Suppressor macrophage treated with lipopolysaccharide for 4 hours (primary cell): ENCODE measurements around the gene IFNAR1.
"Not testable (repeated sequence)": the region's sequence is repeated elsewhere in the genome, so short reads cannot be mapped to it uniquely, and the experiment has no call there.

Source experiments
- DNase-seq: peaks from one replicate; pipeline ENCODE4 v3.0.0-alpha.2; 2020

IFNAR1 gene

DNA sequence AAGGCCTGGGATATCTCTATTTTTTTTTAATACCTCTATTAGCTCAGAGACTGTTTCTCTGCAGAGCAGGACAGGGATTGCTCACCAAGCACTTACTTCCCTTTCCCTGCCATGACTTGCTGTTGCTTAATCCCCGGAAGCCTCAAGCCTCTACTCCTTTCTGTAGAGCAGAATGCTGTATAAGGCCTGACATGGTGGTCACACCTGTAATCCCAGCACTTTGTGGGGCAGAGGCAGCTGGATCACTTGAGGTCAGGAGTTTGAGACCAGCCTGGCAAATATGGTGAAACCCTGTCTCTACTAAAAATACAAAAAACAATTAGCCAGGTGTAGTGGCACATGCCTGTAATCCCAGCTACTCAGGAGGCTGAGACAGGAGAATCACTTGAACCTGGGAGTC lies 55.2 kb downstream of the IFNAR1 start:
- peak; percentile 90 for DNase-seq

DNA sequence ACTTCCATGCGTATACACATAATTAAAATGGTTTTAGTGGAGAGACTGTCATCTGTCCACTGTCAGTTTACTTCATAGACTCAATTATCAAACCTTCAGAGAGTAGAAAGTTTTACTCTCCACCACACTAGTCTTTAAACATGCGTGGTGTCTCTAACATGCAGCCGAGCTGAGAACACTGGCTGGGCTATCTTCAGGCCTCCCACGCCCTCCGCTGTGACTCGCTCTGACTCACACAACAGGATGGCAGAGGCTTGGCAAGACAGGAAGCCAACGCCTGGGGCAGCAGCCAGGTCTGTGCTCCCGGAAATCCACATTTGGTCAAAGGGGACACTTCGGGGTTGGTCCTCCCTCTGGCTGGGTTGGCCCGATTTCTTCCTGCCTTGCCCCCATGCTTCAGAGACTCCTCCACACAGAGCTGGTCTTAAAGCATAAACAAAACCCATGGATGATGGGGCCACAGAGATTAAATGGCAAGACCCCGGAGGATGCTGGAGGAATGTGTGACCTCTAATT lies 55.8 kb downstream of the IFNAR1 start:
- DNase-seq: peak; percentile 98

DNA sequence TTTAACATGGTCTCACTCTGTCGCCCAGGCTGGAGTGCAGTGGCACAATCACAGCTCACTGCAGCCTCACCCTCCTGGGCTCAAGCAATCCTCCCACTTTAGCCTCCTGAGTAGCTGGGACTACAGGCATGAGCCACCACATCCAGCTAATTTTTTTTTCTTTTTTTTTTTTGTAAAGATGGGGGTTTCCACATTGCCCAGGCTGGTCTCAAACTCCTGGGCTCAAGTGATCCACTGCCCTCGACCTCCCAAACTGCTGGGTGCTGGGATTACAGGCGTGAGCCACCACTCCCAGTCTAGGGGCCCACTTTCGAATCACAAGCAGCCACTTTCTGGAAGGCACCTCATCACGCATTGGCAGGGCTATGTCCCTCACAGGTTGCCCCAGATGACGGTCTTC lies 56.6 kb downstream of the IFNAR1 start:
- not testable (repeated sequence) for DNase-seq

DNA sequence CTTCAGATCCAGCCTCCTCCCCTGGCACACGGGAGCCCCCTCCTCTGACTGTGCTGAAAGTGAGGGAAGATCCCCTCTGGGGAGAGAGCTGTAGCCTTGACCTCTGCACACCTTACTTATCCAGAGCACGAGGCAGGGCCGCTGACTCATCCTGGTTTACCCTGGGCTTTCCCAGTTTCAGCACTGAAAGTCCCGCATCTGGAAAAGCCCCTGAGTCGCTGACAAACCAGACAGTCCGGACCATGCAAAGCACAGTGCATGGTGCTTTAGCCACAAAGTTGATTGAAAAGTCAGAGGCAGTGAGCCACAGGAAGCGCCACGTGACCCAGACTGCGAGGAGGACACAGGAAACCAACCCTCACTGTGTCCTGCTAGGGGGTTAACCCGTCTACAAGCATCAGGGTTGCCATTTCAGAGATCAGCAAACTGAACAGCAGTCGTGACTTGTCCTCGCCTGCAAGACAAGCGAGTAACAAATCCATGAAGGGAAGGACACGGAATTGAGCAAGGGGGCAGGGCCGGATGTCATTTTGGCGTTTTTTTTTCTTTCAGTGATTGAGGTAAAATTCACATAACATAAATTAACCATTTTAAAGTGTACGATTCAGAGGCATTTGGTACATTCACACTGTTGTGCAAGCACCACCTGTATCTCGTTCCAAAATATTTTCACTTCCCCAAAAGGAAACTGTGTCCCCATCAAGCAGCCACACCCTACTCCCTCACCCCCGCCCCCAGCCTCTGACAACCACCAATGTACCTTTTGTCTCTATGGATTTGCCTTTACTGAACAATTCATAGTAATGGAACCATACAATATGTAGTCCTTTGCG lies 58.5 kb downstream of the IFNAR1 start:
- DNase-seq: peak; percentile 97

DNA sequence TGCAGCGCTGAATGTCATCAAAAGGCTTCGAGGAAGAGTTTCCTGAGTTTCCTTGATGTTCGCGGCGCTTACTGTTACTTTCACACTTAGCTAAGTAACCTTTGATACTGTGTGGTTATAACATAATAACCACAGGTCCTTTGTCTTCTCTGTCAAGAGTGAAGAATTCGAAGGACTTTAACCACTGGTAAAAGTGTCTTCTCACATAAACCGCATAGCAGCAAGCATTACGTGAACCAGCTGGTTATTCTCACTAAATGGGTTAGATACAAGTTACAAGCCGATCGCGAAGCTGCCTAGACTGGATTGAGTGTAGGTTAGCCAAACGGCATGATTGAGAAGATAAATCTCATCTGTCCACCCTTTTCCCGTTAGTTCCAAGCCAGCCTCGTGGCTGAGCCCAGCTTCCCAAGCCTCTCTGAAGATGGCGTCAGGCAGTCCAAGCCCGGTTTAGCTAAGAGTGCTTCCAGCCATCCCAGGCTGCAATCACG lies 60.1 kb downstream of the IFNAR1 start:
- DNase-seq: no peak

DNA sequence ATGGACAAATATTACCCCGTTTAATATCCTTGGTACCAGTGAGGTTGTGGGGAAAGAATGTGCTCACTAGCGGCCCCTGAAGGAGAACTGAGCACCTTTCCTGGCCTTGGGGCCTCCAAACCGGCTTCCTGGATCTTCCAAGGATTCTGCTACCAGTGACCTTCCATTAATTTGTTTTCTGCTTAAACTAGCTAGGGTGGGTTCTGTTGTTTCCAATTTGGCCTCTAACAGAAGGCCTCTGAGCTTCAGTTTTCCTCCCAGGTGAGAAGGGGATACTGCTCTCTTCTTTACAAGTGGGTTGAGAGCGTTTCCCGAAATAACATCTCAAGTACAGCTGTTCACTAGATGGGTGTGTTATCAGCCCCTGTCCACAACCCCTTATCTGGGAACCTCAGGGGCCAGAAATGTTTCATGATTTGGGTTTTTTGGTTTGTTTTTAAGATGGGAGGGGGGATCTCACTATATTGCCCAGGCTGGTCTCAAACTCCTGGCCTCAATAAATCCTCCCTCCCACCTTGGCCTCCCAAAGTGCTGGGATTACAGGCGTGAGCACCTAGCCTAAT lies 61.5 kb downstream of the IFNAR1 start:
- no peak for DNase-seq

DNA sequence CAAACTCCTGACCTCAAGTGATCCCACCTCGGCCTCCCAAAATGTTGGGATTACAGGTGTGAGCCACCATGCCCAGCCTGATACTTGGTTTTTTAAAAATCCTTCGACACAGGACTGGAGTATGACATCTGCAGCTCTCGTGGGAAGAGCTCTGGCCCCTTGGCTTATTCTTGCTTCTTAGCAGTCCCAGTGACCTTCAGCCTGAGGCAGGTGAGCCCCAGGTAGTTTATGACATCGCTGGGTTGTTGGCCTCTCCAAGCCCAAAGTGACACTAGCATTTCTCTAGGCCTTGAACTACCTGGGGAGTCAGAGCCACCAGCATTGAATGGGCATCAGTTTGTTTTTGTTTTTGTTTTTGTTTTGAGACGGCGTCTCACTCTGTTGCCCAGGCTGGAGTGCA lies 62.5 kb downstream of the IFNAR1 start:
- no peak for DNase-seq

DNA sequence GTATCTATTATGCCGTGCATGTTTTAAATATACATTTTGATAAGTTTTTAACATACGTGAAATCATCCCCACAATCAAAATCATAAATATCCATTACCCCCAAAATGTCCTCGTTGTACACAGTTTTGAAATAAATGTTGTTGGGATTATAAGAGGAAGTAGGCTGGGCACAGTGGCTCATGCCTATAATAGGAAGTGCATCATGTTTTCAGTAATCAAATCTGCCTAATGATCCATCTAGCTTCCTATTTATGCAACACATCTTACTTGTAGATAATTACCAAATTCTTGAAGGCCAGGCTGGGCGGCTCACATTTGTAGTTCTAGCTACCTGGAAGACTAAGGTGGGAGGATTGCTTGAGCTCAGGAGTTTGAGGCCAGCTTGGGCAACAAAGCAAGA lies 63.4 kb downstream of the IFNAR1 start:
- peak; percentile 76 for DNase-seq

DNA sequence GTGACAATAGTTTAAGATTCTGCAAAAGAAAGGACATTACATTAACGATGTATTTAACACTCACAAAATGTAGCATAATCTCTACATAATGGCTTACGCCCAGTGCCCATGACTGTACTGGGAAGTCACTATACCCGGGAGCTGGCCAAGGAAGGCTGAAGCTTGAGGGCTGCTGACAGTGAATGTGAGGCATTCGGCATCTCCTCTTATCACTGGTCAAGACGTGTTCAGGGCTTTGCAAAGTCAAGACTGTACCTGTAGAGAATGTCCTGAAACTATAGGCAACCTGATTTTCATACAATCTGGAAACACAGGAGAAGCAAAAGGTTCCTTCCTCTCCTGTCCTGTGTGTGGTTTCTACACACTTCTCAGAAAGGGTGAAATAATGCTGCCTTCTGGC lies 65.7 kb downstream of the IFNAR1 start:
- DNase-seq: no peak

DNA sequence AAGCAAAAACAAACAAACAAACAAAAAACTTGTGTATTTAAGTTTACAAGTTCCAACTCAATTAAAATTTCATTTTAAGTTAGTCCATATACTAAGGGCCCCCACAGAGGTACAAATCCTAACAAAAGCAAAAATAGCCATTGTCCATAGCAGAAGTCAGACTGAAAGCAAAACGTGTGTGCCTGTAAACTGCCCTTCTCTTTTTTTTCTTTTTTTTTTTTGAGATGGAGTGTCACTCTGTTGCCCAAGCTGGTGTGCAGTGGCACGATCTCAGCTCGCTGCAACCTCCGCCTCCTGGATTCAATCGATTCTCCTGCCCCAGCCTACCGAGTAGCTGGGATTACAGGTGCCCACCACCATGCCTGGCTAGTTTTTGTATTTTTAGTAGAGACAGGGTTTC lies 66.9 kb downstream of the IFNAR1 start:
- DNase-seq: peak; percentile 67

DNA sequence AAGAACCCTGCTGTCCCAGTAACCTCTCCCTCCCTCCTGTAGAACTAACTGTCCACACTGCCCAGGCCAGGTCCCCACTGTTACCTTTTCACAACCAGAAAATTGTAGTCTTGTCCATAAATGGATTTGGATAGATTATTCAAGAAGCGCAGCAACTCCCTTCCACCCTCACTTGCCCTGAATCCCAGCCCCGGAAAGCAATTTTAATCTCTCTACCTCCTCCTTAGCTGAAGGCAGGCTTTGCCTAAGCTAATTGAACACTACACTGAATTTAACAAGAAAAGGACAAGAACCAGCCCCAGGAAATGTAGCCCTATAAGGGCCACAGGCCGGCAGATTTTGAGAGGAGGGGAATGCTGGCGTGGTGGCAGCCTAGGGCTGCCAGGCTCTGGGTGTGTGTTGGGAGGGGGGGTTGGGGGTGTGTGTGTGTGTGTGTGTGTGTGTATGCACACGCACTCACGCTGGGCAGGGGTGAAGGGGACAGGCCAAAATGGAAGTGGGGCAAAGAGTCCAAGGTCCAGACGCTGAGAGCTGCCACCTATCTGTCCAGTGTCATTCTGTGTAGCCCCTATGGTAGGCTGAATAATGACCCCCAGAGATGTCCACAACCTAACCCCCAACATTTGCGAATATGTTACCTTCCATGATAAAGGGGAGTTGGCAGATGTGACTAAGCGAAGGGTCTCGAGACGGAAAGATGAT lies 67.7 kb downstream of the IFNAR1 start:
- DNase-seq: no peak

DNA sequence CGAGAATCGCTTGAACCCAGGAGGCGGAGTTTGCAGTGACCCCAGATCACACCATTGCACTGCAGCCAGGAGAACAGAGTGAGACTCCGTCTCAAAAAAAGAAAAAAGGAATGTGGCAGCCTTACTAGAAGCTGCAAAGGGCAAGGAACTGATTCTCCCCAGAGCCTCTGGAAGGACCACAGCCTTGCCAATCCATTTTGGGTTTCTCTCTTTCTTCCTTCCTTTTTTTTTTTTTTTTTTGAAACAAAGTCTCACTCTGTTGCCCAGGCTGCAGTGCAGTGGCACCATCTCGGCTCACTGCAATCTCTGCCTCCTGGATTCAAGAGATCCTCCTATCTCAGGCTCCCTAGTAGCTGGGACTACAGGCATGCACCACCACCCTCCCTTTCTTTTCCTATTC lies 68.6 kb downstream of the IFNAR1 start:
- DNase-seq: no peak

DNA sequence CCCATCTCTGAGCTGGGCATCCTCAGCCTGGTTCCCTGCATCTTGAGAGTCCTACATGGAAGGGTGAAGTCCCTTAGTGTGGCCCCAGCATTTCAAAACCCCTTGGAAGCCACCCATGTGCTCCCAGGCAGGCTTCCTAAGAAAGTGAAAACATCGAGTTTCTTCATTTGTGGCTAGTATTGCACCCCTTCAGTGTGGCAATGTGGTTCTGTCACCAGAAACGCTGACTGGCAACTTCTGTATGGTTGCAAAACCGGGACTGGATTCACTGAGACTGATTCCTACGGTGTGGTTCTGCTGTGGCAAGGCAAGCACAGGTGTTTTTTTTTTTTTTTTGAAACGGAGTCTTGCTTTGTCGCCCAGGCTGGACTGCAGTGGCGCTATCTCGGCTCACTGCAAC lies 69.5 kb downstream of the IFNAR1 start:
- peak; percentile 97 for DNase-seq

DNA sequence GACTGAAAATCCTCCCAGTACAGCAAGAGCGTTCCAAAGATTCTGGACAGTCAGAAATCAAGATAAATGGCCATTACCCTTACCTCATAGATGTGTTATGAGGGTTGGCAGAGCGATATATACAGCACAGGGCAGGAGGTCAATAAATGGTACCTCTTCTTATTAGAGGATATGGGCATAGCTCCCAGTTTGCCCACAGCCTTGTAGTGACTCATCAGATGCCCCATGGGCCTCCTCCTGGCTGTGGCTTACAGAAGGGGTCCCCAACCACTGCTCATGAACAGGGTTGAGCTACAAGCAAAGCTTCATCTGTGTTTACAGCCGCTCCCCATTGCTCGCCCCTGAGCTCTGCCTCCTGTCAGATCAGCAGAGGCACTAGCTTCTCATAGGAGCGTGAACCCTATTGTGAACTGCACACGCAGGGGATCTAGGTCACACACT lies 71.1 kb downstream of the IFNAR1 start:
- no peak for DNase-seq

DNA sequence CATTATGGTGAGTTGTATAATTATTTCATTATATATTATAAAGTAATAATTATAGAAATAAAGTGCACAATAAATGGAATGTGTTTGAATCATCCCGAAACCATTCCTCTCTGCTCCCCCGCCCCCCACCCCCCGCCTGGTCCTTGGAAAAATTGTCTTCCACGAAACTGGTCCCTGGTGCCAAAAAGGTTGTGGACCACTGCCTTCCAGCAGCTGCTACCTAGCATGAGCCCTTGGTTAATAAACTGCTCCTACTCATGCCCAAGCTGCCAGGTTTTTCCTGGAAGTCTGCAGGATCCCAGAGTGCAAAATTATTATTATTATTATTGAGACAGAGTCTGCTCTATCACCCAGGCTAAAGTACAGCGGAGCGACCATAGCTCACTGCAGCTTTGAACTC lies 71.7 kb downstream of the IFNAR1 start:
- no peak for DNase-seq

DNA sequence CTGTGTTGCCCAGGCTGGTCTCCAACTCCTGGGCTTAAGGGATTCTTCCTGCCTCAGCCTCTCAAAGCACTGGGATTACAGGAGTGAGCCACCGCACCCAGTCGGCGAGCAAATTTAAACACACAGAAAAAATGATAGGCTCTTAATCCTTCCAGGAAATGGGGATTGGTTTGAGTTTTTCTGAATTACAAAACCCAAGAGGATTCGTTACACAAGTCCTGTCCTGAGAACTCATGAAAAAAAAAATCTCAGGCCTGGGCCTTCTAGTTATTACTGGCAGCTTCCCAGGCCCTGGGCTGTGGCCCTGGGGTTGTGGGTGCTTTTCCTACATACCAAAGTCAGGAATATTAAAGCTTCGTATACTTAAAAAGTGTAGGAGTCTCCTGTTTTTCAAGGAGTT lies 72.2 kb downstream of the IFNAR1 start:
- DNase-seq: peak; percentile 67

DNA sequence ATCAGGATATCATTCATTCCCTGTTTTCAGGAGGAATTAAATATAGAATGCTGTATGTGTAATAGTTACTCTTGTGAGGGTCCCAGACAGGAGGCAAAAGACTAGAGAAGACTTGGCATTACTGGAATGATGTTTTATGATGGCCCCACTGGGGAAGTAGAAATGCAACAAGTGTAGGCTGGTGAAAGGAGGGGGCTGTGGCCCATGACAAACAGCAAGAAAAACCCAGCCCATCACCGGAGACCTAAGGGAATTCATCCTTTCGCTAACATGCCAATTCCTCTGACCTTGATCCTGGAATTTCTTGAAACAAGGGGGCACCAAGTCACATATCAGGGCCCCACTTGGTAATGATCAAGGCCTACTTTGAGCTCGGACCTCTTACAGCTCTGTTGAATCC lies 72.9 kb downstream of the IFNAR1 start:
- DNase-seq: no peak

DNA sequence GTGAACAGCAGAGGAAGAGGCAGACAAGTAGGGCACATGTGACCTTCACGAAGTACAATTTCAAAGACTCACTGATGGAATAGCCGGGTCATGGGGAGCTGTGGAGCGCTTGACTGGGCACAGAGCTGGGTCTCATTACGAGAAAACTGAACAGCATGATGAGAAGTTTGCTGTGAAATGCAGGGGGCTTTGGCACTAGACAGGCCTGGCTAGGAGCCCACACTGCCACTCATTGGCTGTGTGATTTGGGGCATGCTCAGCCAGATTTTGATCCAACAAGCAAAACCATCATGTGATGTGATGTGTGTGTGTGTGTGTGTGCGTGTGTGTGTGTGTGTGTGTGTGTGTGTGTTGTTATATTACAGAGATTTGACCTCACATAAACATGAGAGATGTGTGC lies 73.6 kb downstream of the IFNAR1 start:
- DNase-seq: no peak

DNA sequence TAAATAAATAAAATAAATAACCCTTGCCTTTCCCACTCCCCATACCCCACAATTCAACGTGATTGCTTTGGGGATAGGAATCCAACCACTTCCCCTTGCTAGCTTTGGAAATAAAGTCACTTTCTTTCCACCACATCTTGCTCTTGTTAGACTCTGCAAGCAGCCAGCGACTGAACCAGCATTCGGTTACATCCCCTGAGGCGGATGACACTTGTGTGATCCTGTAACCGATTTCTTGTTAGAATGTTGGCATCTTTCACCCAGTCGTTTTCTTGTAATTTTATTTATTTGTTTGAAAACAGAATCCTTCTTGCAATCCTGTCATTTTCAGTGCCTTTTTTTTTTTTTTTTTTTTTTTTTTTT lies 76.8 kb downstream of the IFNAR1 start:
- DNase-seq: peak; percentile 55

DNA sequence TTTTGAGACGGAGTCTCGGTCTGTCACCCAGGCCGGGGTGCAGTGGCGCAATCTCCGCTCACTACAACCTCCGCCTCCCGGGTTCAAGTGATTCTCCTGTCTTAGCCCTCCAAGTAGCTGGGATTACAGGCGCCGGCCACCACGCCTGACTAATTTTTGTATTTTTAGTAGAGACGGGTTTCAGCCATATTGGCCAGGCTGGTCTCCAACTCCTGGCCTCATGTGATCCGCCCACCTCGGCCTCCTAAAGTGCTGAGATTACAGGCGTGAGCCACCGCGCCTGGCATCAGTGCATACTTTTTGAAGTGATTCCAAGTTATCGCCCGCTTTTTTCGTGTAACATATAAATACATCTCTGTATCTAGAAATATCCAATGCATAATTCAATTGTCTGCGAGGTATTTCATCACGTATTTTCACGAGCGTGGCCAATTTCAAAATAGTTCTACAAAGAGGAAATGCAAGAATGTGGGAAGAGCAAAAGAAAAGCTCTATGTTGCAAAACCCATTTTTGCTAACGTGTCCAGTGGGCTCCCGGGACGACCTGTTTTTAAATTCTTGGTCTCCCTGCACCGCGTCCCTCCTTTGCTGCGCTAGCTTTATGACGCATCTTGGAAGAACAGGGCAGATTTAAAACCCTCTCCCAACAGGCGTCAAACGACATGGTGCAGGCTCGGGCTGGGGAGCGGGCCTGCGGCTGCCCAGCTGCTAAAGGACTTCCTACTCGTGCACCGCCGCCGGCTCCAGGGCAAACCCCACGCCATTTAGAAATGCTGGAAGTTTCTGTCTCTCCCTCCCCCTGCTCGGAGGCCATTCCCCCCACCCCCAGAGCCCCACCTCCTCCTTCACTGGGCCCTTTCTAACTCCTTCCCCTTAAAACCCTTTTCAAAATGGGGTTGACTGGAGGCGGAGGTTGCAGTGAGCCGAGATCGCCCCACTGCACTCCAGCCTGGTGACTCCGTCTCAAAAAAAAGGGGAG lies 77.5 kb downstream of the IFNAR1 start:
- DNase-seq: peak; percentile 95

DNA sequence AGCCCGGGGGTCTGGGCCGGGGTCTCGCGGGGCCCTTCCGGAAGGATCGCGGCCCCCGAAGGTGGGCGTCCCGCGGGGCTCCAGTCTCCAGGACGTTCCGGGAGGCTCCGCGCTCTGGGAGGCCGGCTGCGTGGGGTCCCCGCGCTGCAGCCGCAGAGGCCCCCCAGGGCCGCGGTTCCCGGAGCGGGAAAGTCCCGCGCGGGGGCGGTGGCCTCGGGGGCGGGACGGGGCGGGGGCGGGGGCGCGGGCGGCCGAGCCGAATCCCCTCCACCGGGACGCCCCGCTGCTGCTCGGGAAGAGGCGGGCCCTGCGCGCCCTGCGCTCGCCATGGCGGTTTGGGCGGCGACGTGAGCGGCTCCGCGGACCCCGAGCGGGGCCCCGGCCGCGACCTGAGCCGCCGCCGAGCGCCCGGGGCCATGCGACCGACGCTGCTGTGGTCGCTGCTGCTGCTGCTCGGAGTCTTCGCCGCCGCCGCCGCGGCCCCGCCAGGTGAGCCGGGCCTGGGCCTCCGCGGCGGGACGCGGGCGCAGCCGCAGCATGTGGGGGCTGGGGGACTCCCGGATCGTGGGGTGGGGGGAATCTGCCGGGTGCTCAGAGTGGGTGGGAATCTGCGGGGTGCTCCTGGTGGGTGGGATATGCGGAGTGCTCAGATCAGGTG lies 78.5 kb downstream of the IFNAR1 start, which contains the start of gene IFNGR2:
TSS of gene IFNGR2 (plus strand) at position 286 of the 658 bp plus-strand sequence. CDS start at position 417, 131 bp downstream.
- peak; percentile 67 for DNase-seq
